ENCODE measurements around the gene GARNL3.

Gene GARNL3

DNA sequence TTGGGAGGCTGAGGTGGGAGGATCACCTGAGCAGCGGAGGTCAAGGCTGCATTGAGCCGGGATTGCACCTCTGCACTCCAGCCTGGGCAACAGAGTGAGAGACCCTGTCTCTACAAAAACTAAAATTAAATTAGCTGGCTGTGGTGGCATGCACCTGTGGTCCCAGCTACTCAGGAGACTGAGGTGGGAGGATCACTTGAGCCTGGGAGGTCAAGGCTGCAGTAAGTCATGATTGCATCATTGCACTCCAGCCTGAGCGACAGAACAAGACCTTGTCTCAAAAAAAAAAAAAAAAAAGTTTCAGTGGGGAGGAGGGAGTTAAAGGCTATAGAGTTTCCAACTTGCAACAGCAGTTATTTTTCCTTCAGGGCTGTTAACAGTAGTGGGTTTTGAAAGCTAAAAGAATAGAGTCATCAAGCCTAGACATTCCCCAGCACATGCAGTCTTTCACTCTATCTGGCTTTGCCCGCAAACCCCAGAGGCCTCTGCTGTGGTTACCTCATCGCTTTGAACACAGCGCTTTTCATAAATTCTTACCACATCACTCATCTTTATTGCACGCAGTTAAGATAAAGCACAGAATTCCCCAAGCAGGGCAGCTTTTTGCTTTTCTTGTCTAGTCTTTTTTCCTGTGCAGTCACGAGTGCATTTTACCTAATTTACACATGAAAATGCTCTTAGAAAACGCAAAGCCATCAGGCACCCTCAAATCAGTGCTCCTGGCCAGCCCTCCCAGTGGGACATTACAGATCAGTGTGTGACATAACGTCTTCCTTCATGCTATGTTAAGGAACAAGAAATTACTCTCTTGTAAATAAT lies 123.7 kb downstream of the GARNL3 start (continued):
- TF ChIP-seq, protein P1, sequence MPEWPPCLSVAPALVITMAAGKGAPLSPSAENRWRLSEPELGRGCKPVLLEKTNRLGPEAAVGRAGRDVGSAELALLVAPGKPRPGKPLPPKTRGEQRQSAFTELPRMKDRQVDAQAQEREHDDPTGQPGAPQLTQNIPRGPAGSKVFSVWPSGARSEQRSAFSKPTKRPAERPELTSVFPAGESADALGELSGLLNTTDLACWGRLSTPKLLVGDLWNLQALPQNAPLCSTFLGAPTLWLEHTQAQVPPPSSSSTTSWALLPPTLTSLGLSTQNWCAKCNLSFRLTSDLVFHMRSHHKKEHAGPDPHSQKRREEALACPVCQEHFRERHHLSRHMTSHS (tag by site-specific recombination; IDR thresholded peaks at IDR 0.05): peak; percentile 83
- TF ChIP-seq ZNF140 (tag by site-specific recombination; IDR thresholded peaks at IDR 0.05) (no peak), ZNF596 (tag by site-specific recombination; IDR thresholded peaks at IDR 0.05) (peak; percentile 75), ZNF664 (tag by site-specific recombination; IDR thresholded peaks at IDR 0.05) (peak; percentile 79), OSR2 (tag by site-specific recombination; IDR thresholded peaks at IDR 0.05) (peak; percentile 98), ZNF248 (tag by site-specific recombination; IDR thresholded peaks at IDR 0.05) (no peak), ZNF521 (tag by site-specific recombination; IDR thresholded peaks at IDR 0.05) (no peak), ZNF629 (tag by site-specific recombination; IDR thresholded peaks at IDR 0.05) (peak; percentile 96), IKZF3 (tag by site-specific recombination; IDR thresholded peaks at IDR 0.05) (peak; percentile 98), ZNF747 (tag by site-specific recombination; IDR thresholded peaks at IDR 0.05) (no peak), ZNF530 (tag by site-specific recombination; IDR thresholded peaks at IDR 0.05; ENCODE audit: low read depth) (no peak), ZNF473 (tag by site-specific recombination; IDR thresholded peaks at IDR 0.05) (no peak), ZNF394 (tag by site-specific recombination; IDR thresholded peaks at IDR 0.05; ENCODE audit: borderline replicate concordance) (peak; percentile 80), ZNF423 (tag by site-specific recombination; IDR thresholded peaks at IDR 0.05) (peak; percentile 77), ZNF10 (tag by site-specific recombination; IDR thresholded peaks at IDR 0.05) (peak; percentile 88; the same call in 1 of the 2 replicates), ZBTB48 (tag by site-specific recombination; IDR thresholded peaks at IDR 0.05) (no peak), ZNF169 (tag by site-specific recombination; IDR thresholded peaks at IDR 0.05) (no peak), ZNF324 (tag by site-specific recombination; IDR thresholded peaks at IDR 0.05) (peak; percentile 89), MZF1 (tag by site-specific recombination; IDR thresholded peaks at IDR 0.05; ENCODE audit: borderline replicate concordance) (peak; percentile 94), SETDB1 (IDR thresholded peaks at IDR 0.05; ENCODE audit: insufficient read length, low read length) (no peak), ZEB2 (tag by site-specific recombination; IDR thresholded peaks at IDR 0.05) (peak; percentile 98), ZNF23 (tag by site-specific recombination; IDR thresholded peaks at IDR 0.05; ENCODE audit: borderline replicate concordance) (no peak), ZNF311 (tag by site-specific recombination; IDR thresholded peaks at IDR 0.05; ENCODE audit: borderline replicate concordance) (no peak), GLI2 (tag by site-specific recombination; IDR thresholded peaks at IDR 0.05; ENCODE audit: borderline replicate concordance, low read depth) (peak; percentile 98), ZFP41 (tag by site-specific recombination; IDR thresholded peaks at IDR 0.05; ENCODE audit: borderline replicate concordance) (no peak), PRDM1 (tag by site-specific recombination; IDR thresholded peaks at IDR 0.05) (peak; percentile 69), ZNF350 (tag by site-specific recombination; IDR thresholded peaks at IDR 0.05) (no peak), ZNF768 (tag by site-specific recombination; IDR thresholded peaks at IDR 0.05) (no peak)
- TF ChIP-seq, protein P2, sequence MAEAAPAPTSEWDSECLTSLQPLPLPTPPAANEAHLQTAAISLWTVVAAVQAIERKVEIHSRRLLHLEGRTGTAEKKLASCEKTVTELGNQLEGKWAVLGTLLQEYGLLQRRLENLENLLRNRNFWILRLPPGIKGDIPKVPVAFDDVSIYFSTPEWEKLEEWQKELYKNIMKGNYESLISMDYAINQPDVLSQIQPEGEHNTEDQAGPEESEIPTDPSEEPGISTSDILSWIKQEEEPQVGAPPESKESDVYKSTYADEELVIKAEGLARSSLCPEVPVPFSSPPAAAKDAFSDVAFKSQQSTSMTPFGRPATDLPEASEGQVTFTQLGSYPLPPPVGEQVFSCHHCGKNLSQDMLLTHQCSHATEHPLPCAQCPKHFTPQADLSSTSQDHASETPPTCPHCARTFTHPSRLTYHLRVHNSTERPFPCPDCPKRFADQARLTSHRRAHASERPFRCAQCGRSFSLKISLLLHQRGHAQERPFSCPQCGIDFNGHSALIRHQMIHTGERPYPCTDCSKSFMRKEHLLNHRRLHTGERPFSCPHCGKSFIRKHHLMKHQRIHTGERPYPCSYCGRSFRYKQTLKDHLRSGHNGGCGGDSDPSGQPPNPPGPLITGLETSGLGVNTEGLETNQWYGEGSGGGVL (tag by site-specific recombination; IDR thresholded peaks at IDR 0.05): peak; percentile 50
- TF ChIP-seq, protein P3, sequence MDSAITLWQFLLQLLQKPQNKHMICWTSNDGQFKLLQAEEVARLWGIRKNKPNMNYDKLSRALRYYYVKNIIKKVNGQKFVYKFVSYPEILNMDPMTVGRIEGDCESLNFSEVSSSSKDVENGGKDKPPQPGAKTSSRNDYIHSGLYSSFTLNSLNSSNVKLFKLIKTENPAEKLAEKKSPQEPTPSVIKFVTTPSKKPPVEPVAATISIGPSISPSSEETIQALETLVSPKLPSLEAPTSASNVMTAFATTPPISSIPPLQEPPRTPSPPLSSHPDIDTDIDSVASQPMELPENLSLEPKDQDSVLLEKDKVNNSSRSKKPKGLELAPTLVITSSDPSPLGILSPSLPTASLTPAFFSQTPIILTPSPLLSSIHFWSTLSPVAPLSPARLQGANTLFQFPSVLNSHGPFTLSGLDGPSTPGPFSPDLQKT (IDR thresholded peaks at IDR 0.05; ENCODE audit: borderline replicate concordance, low read depth, low read length): no peak
- TF ChIP-seq, protein P4, sequence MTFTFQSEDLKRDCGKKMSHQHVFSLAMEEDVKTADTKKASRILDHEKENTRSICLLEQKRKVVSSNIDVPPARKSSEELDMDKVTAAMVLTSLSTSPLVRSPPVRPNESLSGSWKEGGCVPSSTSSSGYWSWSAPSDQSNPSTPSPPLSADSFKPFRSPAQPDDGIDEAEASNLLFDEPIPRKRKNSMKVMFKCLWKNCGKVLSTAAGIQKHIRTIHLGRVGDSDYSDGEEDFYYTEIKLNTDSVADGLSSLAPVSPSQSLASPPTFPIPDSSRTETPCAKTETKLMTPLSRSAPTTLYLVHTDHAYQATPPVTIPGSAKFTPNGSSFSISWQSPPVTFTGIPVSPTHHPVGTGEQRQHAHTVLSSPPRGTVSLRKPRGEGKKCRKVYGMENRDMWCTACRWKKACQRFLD (tag by site-specific recombination; IDR thresholded peaks at IDR 0.05): no peak
- TF ChIP-seq, protein P5, sequence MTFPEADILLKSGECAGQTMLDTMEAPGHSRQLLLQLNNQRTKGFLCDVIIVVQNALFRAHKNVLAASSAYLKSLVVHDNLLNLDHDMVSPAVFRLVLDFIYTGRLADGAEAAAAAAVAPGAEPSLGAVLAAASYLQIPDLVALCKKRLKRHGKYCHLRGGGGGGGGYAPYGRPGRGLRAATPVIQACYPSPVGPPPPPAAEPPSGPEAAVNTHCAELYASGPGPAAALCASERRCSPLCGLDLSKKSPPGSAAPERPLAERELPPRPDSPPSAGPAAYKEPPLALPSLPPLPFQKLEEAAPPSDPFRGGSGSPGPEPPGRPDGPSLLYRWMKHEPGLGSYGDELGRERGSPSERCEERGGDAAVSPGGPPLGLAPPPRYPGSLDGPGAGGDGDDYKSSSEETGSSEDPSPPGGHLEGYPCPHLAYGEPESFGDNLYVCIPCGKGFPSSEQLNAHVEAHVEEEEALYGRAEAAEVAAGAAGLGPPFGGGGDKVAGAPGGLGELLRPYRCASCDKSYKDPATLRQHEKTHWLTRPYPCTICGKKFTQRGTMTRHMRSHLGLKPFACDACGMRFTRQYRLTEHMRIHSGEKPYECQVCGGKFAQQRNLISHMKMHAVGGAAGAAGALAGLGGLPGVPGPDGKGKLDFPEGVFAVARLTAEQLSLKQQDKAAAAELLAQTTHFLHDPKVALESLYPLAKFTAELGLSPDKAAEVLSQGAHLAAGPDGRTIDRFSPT (tag by site-specific recombination; IDR thresholded peaks at IDR 0.05): peak; percentile 97
